Karpas-422 (cell line): Measurements from ENCODE around the gene CDK18. TPM values are rescaled to one million over a fixed set of nuclear protein-coding genes. Genes with fewer than 3 reads are reported as not detected.

Experiments used
- DNase-seq: peaks from one replicate; pipeline ENCODE4 v3.0.0-alpha.2; 2015
- H2AFZ ChIP-seq: fragments of 200-600 bp; sonication (generic); 2 replicates; pipeline ENCODE4 v1.6.1; 2014; ENCODE audit warnings: antibody characterized with exemption, low read length, mixed read lengths
- H3K27ac ChIP-seq: fragments of 200-600 bp; sonication (generic); 2 replicates; pipeline ENCODE4 v1.5.1; 2014; ENCODE audit warnings: mild to moderate bottlenecking, low read length, moderate library complexity
- H3K27me3 ChIP-seq: fragments of 200-600 bp; sonication (generic); 2 replicates; pipeline ENCODE4 v1.6.1; 2014; ENCODE audit warnings: low read length, mixed read lengths
- H3K36me3 ChIP-seq: fragments of 200-600 bp; sonication (generic); 2 replicates; pipeline ENCODE4 v1.6.1; 2014; ENCODE audit warnings: low read length, mixed read lengths; ENCODE audit not compliant: insufficient read depth
- H3K4me1 ChIP-seq: fragments of 200-600 bp; sonication (generic); 2 replicates; pipeline ENCODE4 v1.6.1; 2014; ENCODE audit warnings: mild to moderate bottlenecking, low read length, mixed read lengths
- H3K4me2 ChIP-seq: fragments of 200-600 bp; sonication (generic); 2 replicates; pipeline ENCODE4 v1.6.1; 2014; ENCODE audit warnings: low read length, low read depth, mild to moderate bottlenecking; ENCODE audit not compliant: poor library complexity, severe bottlenecking
- H3K4me3 ChIP-seq: fragments of 200-600 bp; sonication (generic); 2 replicates; pipeline ENCODE4 v1.5.1; 2014; ENCODE audit warnings: mild to moderate bottlenecking, antibody characterized with exemption, low read length, mixed read lengths
- H3K79me2 ChIP-seq: fragments of 200-600 bp; sonication (generic); 2 replicates; pipeline ENCODE4 v1.6.1; 2014; ENCODE audit warnings: mild to moderate bottlenecking, low read length, mixed read lengths
- H3K9ac ChIP-seq: fragments of 200-600 bp; sonication (generic); 2 replicates; pipeline ENCODE4 v1.6.0; 2014; ENCODE audit warnings: low read length
- H3K9me2 ChIP-seq: fragments of 200-600 bp; sonication (generic), shearing (Covaris generic); replicated peaks from 2 replicates; pipeline ENCODE4 v1.6.0; 2014; ENCODE audit warnings: mild to moderate bottlenecking, low read length, moderate library complexity; ENCODE audit not compliant: insufficient read depth
- H3K9me3 ChIP-seq: fragments of 300-700, 200-600 bp; sonication (generic); 2 replicates; pipeline ENCODE4 v1.6.1; 2014; ENCODE audit warnings: low read length, mixed read lengths
- H4K20me1 ChIP-seq: fragments of 200-600 bp; sonication (generic); 2 replicates; pipeline ENCODE4 v1.6.1; 2014; ENCODE audit warnings: mild to moderate bottlenecking, antibody characterized with exemption, low read length, low read depth; ENCODE audit not compliant: insufficient read depth
- total RNA-seq: library from RNA; depleted of rRNA; stranded (reverse); fragments of >200 nt; shearing (Covaris generic); gene quantifications from 2 replicates; pipeline ENCODE4 v1.2.3, GENCODE V29; 2014; ENCODE audit warnings: low replicate concordance

Gene CDK18
- total RNA-seq, 1 experiment from 2014 or later = 0.45 TPM

DNA sequence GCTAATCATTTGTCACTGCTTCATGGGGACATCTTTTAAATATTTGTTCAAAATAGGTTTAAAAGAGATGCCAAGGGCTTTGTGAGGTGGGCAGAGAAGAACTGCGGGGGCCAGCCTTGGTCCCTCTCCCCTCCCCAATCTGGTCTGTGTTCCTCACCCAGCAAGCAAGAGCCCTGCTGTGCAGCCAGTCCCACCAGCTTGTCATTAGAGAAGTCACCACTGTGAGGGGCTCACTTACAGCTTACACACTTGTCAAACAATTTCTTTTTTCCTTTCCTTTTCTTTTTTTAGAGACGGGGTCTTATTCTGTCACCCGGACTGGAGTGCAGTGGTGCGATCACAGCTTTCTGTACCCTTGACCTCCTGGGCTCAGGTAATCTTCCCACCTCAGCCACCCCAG, 10.4 kb upstream of the CDK18 start:
- H3K4me1 ChIP-seq = no peaks in the 10 kb centered on the region
- no peak for DNase-seq
- no peak overlapping the region for H3K9ac ChIP-seq
- no peak overlapping the region for H3K4me2 ChIP-seq
- no peak overlapping the region for H3K27ac ChIP-seq
- no peaks in the 10 kb centered on the region for H4K20me1 ChIP-seq
- no peaks in the 10 kb centered on the region for H3K27me3 ChIP-seq
- H3K4me3 ChIP-seq = no peak overlapping the region
- H2AFZ ChIP-seq = no peak overlapping the region
- H3K36me3 ChIP-seq = no peaks in the 10 kb centered on the region
- H3K9me3 ChIP-seq = no peaks in the 10 kb centered on the region
- H3K9me2 ChIP-seq = no peaks in the 10 kb centered on the region
- H3K79me2 ChIP-seq = no peaks in the 10 kb centered on the region

GRCh38 chr1:205495237-205495823, 9.1 kb upstream of the CDK18 start:
- Histone ChIP-seq H3K4me2 (no peak overlapping the region), H3K27ac (no peak overlapping the region), H3K9me3 (no peaks in the 10 kb centered on the region), H2AFZ (no peak overlapping the region), H3K36me3 (no peaks in the 10 kb centered on the region), H3K9me2 (no peaks in the 10 kb centered on the region), H3K27me3 (no peaks in the 10 kb centered on the region), H3K9ac (no peak overlapping the region), H3K4me1 (no peaks in the 10 kb centered on the region), H3K4me3 (no peak overlapping the region), H3K79me2 (no peaks in the 10 kb centered on the region), H4K20me1 (no peaks in the 10 kb centered on the region)
- no peak for DNase-seq

DNA sequence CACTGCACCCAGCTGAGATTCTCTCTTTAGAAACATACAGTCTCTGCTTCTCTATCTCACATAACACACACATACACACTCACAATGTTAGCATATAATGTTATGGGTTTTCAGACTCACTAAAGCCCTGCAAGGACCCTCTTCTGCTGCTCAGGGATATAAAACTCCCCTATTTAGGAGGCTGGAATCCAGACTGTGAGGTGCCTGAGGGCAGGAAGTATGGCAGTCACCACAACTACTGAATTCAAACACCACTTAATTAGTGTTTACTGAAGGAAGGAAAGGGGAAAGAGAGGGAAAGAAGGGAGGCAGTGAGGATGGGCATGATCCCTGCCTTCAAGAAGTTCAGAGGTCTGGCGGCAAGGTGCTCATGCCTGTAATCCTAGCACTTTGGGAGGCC, 7.8 kb upstream of the CDK18 start:
- no peaks in the 10 kb centered on the region for H3K9me3 ChIP-seq
- H3K27ac ChIP-seq = no peak overlapping the region
- no peak overlapping the region for H3K4me3 ChIP-seq
- no peak overlapping the region for H2AFZ ChIP-seq
- no peaks in the 10 kb centered on the region for H3K9me2 ChIP-seq
- H3K9ac ChIP-seq = no peak overlapping the region
- H3K79me2 ChIP-seq = no peaks in the 10 kb centered on the region
- no peaks in the 10 kb centered on the region for H3K27me3 ChIP-seq
- no peak overlapping the region for H3K4me2 ChIP-seq
- H3K36me3 ChIP-seq = no peaks in the 10 kb centered on the region
- no peak for DNase-seq
- no peaks in the 10 kb centered on the region for H3K4me1 ChIP-seq
- H4K20me1 ChIP-seq = no peaks in the 10 kb centered on the region

DNA sequence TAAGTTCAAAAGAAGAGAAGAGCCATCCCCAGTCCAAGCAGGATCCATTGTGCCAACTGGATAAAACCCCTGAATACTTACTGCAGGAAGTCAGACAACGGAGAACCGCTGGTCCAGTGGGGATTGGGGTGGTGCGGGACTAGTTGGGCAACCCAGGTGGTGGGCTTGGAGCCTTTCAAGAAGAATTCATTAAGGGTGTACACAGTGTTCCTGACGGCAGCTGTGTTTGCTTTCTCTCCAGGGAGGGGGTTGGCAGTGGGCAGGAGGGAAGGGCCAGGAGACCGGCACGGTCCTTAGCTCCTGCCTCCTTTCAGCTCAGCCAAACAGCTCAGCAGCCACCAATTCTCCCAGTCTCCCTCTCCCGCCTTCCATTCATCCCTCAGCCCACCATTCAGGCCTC, 7.1 kb upstream of the CDK18 start:
- DNase-seq = no peak
- Histone ChIP-seq H3K79me2 (no peaks in the 10 kb centered on the region), H4K20me1 (no peaks in the 10 kb centered on the region), H3K4me2 (no peak overlapping the region), H3K9me3 (no peaks in the 10 kb centered on the region), H3K27ac (no peak overlapping the region), H3K9me2 (no peaks in the 10 kb centered on the region), H2AFZ (no peak overlapping the region), H3K4me3 (no peak overlapping the region), H3K9ac (no peak overlapping the region), H3K27me3 (no peaks in the 10 kb centered on the region), H3K36me3 (no peaks in the 10 kb centered on the region), H3K4me1 (no peaks in the 10 kb centered on the region)

GRCh38 chr1:205499789-205500188, 4.7 kb upstream of the CDK18 start:
- no peaks in the 10 kb centered on the region for H3K79me2 ChIP-seq
- H3K4me1 ChIP-seq = peaks cover 4% of the 10 kb centered on the region
- H2AFZ ChIP-seq = no peak overlapping the region
- H3K9ac ChIP-seq = no peak overlapping the region
- no peaks in the 10 kb centered on the region for H3K9me3 ChIP-seq
- no peaks in the 10 kb centered on the region for H3K36me3 ChIP-seq
- no peaks in the 10 kb centered on the region for H3K27me3 ChIP-seq
- no peaks in the 10 kb centered on the region for H4K20me1 ChIP-seq
- H3K4me3 ChIP-seq = no peak overlapping the region
- no peak overlapping the region for H3K4me2 ChIP-seq
- no peaks in the 10 kb centered on the region for H3K9me2 ChIP-seq
- DNase-seq = no peak
- H3K27ac ChIP-seq = no peak overlapping the region

GRCh38 chr1:205500240-205501233, 3.9 kb upstream of the CDK18 start:
- no peaks in the 10 kb centered on the region for H3K27me3 ChIP-seq
- H3K36me3 ChIP-seq = no peaks in the 10 kb centered on the region
- H3K4me1 ChIP-seq = peaks cover 11% of the 10 kb centered on the region
- H3K27ac ChIP-seq = no peak overlapping the region
- H3K9me2 ChIP-seq = no peaks in the 10 kb centered on the region
- no peaks in the 10 kb centered on the region for H3K79me2 ChIP-seq
- H3K4me3 ChIP-seq = no peak overlapping the region
- H4K20me1 ChIP-seq = no peaks in the 10 kb centered on the region
- H3K4me2 ChIP-seq = no peak overlapping the region
- no peaks in the 10 kb centered on the region for H3K9me3 ChIP-seq
- no peak overlapping the region for H2AFZ ChIP-seq
- H3K9ac ChIP-seq = no peak overlapping the region
- no peak for DNase-seq

- Histone ChIP-seq H3K27me3 (no peaks in the 10 kb centered on the region), H3K4me1 (peaks cover 11% of the 10 kb centered on the region)
Measured at GRCh38 chr1:205502111-205502810, 2.2 kb upstream of the CDK18 start.

DNA sequence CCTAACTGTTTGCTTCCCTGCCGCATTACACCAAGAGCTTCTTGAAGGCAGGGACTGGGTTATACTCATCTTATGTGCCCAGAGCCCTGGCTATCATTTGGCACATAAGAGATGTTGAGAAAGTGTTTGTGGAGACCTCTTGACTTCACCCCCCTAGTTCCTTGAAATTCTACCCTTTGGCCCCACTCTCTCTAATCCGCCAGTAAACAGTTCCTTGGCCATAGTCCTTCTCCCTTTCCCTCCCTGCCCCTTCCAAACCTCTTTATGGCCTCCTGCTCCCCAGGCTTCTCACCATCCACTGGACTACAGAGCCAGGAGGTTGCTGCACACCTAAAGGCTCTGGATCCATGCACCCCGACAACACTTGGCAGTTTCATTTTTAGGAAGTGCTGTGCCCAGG, 1.5 kb upstream of the CDK18 start:
- Histone ChIP-seq H2AFZ (no peak overlapping the region), H3K4me3 (no peak overlapping the region), H4K20me1 (no peaks in the 10 kb centered on the region), H3K9ac (no peak overlapping the region), H3K27me3 (no peaks in the 10 kb centered on the region), H3K4me2 (no peak overlapping the region), H3K27ac (no peak overlapping the region), H3K79me2 (no peaks in the 10 kb centered on the region), H3K9me2 (no peaks in the 10 kb centered on the region), H3K9me3 (no peaks in the 10 kb centered on the region), H3K36me3 (no peaks in the 10 kb centered on the region), H3K4me1 (peaks cover 11% of the 10 kb centered on the region)
- no peak for DNase-seq

More at GRCh38 chr1:205502111-205502810, 2.2 kb upstream of the CDK18 start:
- no peaks in the 10 kb centered on the region for H3K79me2 ChIP-seq
- H3K27ac ChIP-seq = no peak overlapping the region
- H3K9ac ChIP-seq = no peak overlapping the region
- H3K9me2 ChIP-seq = no peaks in the 10 kb centered on the region
- DNase-seq = no peak
- H3K36me3 ChIP-seq = no peaks in the 10 kb centered on the region
- H4K20me1 ChIP-seq = no peaks in the 10 kb centered on the region
- H3K4me2 ChIP-seq = no peak overlapping the region
- H2AFZ ChIP-seq = no peak overlapping the region
- no peak overlapping the region for H3K4me3 ChIP-seq
- no peaks in the 10 kb centered on the region for H3K9me3 ChIP-seq
